Measurements from ENCODE around the gene LDHB. TPM values are rescaled to one million over a fixed set of nuclear protein-coding genes. Genes with fewer than 3 reads are reported as not detected.

LDHB gene
- total RNA-seq, 2 experiments from 2014 or later, result 819 to 1,195 TPM

DNA sequence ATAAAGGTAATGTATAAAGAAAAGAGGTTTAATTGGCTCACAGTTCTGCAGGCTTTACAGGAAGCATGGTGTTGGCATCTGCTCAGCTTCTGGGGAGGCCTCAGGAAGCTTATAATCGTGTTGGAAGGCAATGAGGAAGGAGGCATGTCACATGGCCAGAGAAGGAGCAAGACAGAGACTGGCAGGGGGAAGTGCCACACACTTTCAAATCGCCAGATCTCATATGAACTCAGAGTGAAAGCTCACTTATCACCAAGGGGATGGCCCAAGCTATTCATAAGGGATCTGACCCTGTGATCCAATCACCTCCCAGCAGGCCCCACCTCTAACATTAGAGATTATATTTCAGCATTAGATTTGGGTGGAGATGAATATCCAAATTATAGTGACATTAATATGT, 26.3 kb downstream of the LDHB start:
- ChIA-PET POLR2A (no interaction called here), CTCF (interaction anchor here (1.7 kb wide), 1 partner anchor 12 kb away, joined by 3 read pairs; no protein-coding TSS in a partner anchor)
- Mint-ChIP-seq H3K4me3 (no peak overlapping the region), H3K27me3 (no peaks in the 10 kb centered on the region), H3K27ac (no peak overlapping the region), H3K9me3 (peaks cover 2% of the 10 kb centered on the region), H3K36me3 (ENCODE audit: low read depth) (peaks cover 60% of the 10 kb centered on the region), H3K4me1 (peaks cover 3% of the 10 kb centered on the region)
- DNase-seq, result no peak

DNA sequence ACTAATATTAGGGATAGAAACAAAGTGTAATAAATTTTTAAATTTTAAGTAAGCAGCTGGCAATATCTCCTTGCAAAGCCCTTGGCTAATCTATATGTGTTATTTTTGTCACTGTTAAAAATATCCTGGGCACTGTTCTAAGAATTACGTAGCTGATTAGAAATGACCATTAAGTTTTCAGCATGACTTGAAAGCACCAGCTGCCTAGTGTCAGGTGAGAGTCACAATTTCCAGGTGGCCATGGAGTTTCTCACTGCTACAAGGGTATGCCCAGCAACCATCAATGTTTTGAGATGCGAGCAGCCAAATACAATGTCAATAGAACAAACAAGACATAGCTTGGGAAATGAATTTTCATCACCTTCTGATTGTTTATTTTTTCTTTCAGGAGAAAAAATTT, 29.7 kb downstream of the LDHB start:
- Mint-ChIP-seq H3K36me3 (ENCODE audit: low read depth) (peaks cover 34% of the 10 kb centered on the region), H3K27ac (no peak overlapping the region), H3K9me3 (peaks cover 7% of the 10 kb centered on the region), H3K4me3 (no peak overlapping the region), H3K4me1 (no peaks in the 10 kb centered on the region), H3K27me3 (no peaks in the 10 kb centered on the region)
- no peak for DNase-seq
- CTCF ChIA-PET, result interaction anchor here (1.0 kb wide), 1 partner anchor 22 kb away, joined by 3 read pairs; no protein-coding TSS in a partner anchor
- POLR2A ChIA-PET, result no interaction called here

DNA sequence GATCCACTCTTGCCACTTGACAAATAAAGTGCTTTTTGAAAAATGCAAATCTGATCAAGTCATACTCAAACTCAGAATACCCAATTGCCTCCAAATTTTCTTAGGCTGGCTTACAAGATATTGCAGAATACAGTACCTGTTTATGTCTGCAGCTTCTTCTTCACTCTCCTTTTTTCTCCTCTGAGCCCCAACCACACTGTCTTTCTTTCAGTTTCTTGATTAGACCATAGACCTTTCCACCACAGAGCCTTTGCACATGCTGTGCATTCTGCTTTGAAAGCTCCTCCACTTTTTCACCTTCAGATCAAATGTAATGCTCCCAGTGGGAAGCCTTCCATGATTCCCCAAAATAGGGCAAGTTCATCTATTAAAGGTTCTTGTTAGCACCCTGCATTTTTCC, 39.1 kb downstream of the LDHB start:
- CTCF ChIA-PET, result interaction anchor here (0.9 to 1.3 kb wide), 2 partner anchors 12 to 17 kb away, joined by 3 read pairs; no protein-coding TSS in a partner anchor
- peak; percentile 21 for DNase-seq

GRCh38 chr12:21617030-21617429, 40.6 kb downstream of the LDHB start:
- Mint-ChIP-seq H3K27me3 (no peaks in the 10 kb centered on the region), H3K9me3 (peaks cover 15% of the 10 kb centered on the region), H3K27ac (peak overlapping the region; percentile 12), H3K4me3 (no peak overlapping the region), H3K36me3 (ENCODE audit: low read depth) (peaks cover 23% of the 10 kb centered on the region), H3K4me1 (peaks cover 60% of the 10 kb centered on the region)
- POLR2A ChIA-PET, result no interaction called here
- DNase-seq, result no peak
- CTCF ChIA-PET, result no interaction called here

More for the DNA sequence above, 39.1 kb downstream of the LDHB start:
- peak overlapping the region; percentile 73 for H3K27ac Mint-ChIP-seq
- H3K27me3 Mint-ChIP-seq, result no peaks in the 10 kb centered on the region
- H3K36me3 Mint-ChIP-seq (ENCODE audit: low read depth), result peaks cover 20% of the 10 kb centered on the region
- H3K4me1 Mint-ChIP-seq, result peaks cover 49% of the 10 kb centered on the region
- H3K9me3 Mint-ChIP-seq, result peaks cover 11% of the 10 kb centered on the region
- POLR2A ChIA-PET, result no interaction called here
- H3K4me3 Mint-ChIP-seq, result no peak overlapping the region

- Mint-ChIP-seq H3K9me3 (peaks cover 15% of the 10 kb centered on the region), H3K36me3 (ENCODE audit: low read depth) (peaks cover 23% of the 10 kb centered on the region), H3K27ac (peak overlapping the region; percentile 70), H3K4me1 (peaks cover 60% of the 10 kb centered on the region), H3K4me3 (peak overlapping the region; percentile 14), H3K27me3 (no peaks in the 10 kb centered on the region)
- CTCF ChIA-PET, result interaction anchor here (1.2 kb wide), 1 partner anchor 10 kb away, joined by 3 read pairs; the partner anchor contains the start of gene GYS2
- POLR2A ChIA-PET, result no interaction called here
- DNase-seq, result peak; percentile 16
Observed at GRCh38 chr12:21615431-21615830, 42.2 kb downstream of the LDHB start.

DNA sequence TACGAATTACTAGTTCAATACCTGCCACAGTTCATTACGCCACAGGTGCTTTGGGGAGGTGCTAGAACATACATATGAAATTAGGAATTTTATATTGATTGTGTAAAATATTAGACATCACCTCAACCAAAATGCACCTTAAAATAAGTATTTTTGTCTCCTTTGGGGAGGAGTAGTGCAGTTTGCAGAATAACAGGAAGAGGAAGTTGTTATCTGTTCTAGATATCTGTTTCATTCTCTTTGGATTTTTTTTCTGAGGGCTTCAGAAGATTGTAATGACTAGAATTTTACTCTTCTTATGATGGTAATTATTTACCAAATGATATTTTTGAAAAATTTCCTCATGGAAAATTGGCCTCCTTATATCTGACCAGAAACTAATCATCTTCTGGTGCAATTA, 43.1 kb downstream of the LDHB start:
- H3K36me3 Mint-ChIP-seq (ENCODE audit: low read depth), result peaks cover 23% of the 10 kb centered on the region
- H3K4me3 Mint-ChIP-seq, result peak overlapping the region; percentile 14
- H3K27ac Mint-ChIP-seq, result peak overlapping the region; percentile 70
- H3K4me1 Mint-ChIP-seq, result peaks cover 58% of the 10 kb centered on the region
- ChIA-PET POLR2A (no interaction called here), CTCF (no interaction called here)
- H3K9me3 Mint-ChIP-seq, result peaks cover 15% of the 10 kb centered on the region
- DNase-seq, result no peak
- H3K27me3 Mint-ChIP-seq, result no peaks in the 10 kb centered on the region

- Mint-ChIP-seq H3K27me3 (no peaks in the 10 kb centered on the region), H3K27ac (peak overlapping the region; percentile 70), H3K9me3 (peaks cover 14% of the 10 kb centered on the region), H3K4me1 (peaks cover 55% of the 10 kb centered on the region), H3K4me3 (peak overlapping the region; percentile 14), H3K36me3 (ENCODE audit: low read depth) (peaks cover 23% of the 10 kb centered on the region)
- ChIA-PET CTCF (no interaction called here), POLR2A (no interaction called here)
- DNase-seq, result no peak
Observed at GRCh38 chr12:21613931-21614330, 43.7 kb downstream of the LDHB start.

DNA sequence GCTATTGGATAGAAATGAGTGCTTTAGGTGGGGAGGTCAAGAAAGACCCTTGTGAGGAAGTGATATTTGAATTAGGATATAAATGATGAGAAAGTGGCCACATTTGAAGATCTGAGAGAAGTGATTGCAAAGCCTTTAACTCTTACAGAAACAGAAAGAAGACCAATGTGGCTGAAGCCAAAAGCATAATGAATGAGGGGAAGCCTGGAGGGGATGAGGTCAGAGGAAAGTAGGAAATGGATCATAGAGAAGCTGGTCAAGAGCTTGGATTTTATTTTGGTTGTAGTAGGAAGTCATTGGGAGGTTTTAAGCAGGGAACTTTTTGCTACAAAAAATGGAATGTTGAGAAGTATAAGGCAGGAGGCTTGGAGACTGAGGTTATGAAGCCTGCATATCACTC, 49.4 kb downstream of the LDHB start:
- Mint-ChIP-seq H3K27me3 (no peaks in the 10 kb centered on the region), H3K4me1 (peaks cover 9% of the 10 kb centered on the region), H3K4me3 (no peak overlapping the region), H3K36me3 (ENCODE audit: low read depth) (peaks cover 4% of the 10 kb centered on the region), H3K9me3 (peaks cover 6% of the 10 kb centered on the region), H3K27ac (no peak overlapping the region)
- DNase-seq, result no peak
- CTCF ChIA-PET, result no interaction called here
- POLR2A ChIA-PET, result no interaction called here

DNA sequence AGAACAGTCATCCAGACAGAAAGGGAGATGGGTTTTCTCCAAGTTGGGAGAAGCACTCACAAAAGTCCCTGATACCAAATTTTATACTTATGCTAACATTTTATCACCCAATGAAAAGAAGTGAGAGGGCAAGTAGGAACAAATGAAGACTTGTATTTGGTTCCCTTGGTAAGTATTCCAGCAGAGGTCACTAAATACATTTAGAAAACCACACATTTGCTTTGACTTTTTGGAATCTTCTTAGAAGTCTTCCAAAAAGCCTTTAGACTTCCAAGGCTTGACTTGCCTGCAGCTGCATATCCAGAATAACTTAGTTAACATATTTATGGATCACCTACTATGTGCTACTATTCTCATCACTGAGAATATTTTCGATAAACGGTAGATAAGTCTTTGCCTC, 49.9 kb downstream of the LDHB start:
- no peak overlapping the region for H3K27ac Mint-ChIP-seq
- peaks cover 2% of the 10 kb centered on the region for H3K9me3 Mint-ChIP-seq
- H3K36me3 Mint-ChIP-seq (ENCODE audit: low read depth), result peaks cover 3% of the 10 kb centered on the region
- H3K4me1 Mint-ChIP-seq, result peaks cover 5% of the 10 kb centered on the region
- CTCF ChIA-PET, result no interaction called here
- no peak for DNase-seq
- peaks cover 5% of the 10 kb centered on the region for H3K27me3 Mint-ChIP-seq
- no peak overlapping the region for H3K4me3 Mint-ChIP-seq
- POLR2A ChIA-PET, result no interaction called here

DNA sequence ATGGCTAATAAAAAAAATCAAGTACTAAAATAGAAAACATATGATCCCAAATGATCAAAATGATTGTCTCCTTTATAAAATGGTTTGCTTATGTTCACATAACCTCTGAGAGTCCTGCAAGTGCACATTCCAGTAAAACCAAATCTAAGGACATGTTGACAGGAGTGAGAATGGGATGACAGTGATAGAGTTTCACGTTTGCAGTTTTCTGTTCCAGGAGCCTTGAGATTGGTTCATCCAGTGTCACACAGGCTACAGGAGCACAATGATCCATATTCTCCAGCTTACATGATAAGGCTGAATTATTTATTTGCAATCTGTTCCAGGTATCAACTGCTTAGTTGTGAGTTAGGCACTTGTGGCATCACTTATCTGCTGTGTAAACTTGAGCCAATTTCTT, 51.5 kb downstream of the LDHB start:
- no peaks in the 10 kb centered on the region for H3K9me3 Mint-ChIP-seq
- H3K27ac Mint-ChIP-seq, result no peak overlapping the region
- H3K4me1 Mint-ChIP-seq, result no peaks in the 10 kb centered on the region
- H3K36me3 Mint-ChIP-seq (ENCODE audit: low read depth), result no peaks in the 10 kb centered on the region
- ChIA-PET CTCF (no interaction called here), POLR2A (no interaction called here)
- H3K4me3 Mint-ChIP-seq, result no peak overlapping the region
- no peak for DNase-seq
- peaks cover 9% of the 10 kb centered on the region for H3K27me3 Mint-ChIP-seq

- H3K36me3 Mint-ChIP-seq (ENCODE audit: low read depth), result no peaks in the 10 kb centered on the region
- H3K4me3 Mint-ChIP-seq, result no peak within 1 kb of the TSS
- DNase-seq, result no peak
- no peak within 1 kb of the TSS for H3K27ac Mint-ChIP-seq
- no peaks in the 10 kb centered on the region for H3K4me1 Mint-ChIP-seq
- POLR2A ChIA-PET, result no interaction called here
- peaks cover 10% of the 10 kb centered on the region for H3K27me3 Mint-ChIP-seq
- no peaks in the 10 kb centered on the region for H3K9me3 Mint-ChIP-seq
- CTCF ChIA-PET, result interaction anchor here (0.6 to 0.9 kb wide), 2 partner anchors 11 to 59 kb away, joined by 3 read pairs; no protein-coding TSS in a partner anchor
Observed at GRCh38 chr12:21604245-21605101, 53.2 kb downstream of the LDHB start, which contains the start of gene GYS2. GYS2 (minus strand) TSS chr12:21604847; CDS start chr12:21604592, 255 bp downstream.

DNA sequence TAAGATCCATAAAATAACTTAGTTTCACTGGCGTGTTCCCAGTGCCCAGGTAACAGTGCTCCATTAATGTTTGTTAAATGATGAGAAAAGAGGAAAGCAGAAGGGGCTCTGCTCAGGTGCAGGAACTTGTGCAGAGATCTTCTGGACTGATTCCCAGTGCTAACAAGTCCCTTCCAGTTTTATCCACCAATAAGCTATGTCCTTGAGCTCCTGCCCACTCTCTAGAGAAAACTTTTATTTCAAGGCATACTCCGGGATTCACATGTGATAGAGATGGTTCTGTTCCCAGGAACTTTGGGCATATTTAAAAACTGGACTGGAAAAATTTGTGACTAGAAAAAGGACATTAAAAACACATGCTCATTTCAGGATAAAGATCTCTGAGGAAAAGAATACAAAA, 54.9 kb downstream of the LDHB start:
- no peak for DNase-seq
- Mint-ChIP-seq H3K4me3 (no peak overlapping the region), H3K27ac (no peak overlapping the region), H3K4me1 (no peaks in the 10 kb centered on the region), H3K36me3 (ENCODE audit: low read depth) (no peaks in the 10 kb centered on the region), H3K27me3 (peaks cover 10% of the 10 kb centered on the region), H3K9me3 (no peaks in the 10 kb centered on the region)
- ChIA-PET CTCF (no interaction called here), POLR2A (no interaction called here)

GRCh38 chr12:21600196-21600595, 57.4 kb downstream of the LDHB start:
- ChIA-PET CTCF (no interaction called here), POLR2A (no interaction called here)
- Mint-ChIP-seq H3K4me1 (no peaks in the 10 kb centered on the region), H3K9me3 (no peaks in the 10 kb centered on the region), H3K27me3 (peaks cover 10% of the 10 kb centered on the region), H3K27ac (no peak overlapping the region), H3K36me3 (ENCODE audit: low read depth) (no peaks in the 10 kb centered on the region), H3K4me3 (no peak overlapping the region)
- DNase-seq, result no peak
